Superior temporal gyrus (tissue), 1 donor: ENCODE measurements around the gene PLOD3.
A peak's percentile ranks its signal among the peaks of the same experiment; 100 is the strongest.
"Not testable (repeated sequence)": the region's sequence is repeated elsewhere in the genome, so short reads cannot be mapped to it uniquely, and the experiment has no call there.

Experiments used
- DNase-seq: peaks from one replicate; pipeline ENCODE4 v3.0.0-alpha.2; 2016; ENCODE audit errors: extremely low spot score

PLOD3 gene

DNA sequence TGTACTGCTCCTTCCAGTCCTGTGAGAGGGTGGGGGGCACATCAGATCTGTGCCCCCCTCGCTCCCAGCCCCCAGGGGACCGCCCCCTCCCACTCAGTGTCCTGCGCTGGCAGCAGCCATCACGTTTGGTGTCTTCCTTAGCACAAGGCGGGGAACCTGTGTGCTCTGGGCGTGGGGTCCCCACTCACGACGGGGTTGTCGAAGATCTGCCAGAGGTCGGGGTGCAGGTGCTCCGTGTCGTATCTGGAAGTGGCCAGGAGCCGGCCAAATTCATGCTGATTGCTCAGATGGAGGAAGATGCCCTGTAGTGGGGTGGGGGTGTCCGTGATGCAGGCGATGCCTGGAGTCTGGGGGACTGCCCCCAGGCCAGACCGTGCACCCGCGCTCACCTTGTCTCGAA, 7.2 kb downstream of the PLOD3 start:
- no peak for DNase-seq

DNA sequence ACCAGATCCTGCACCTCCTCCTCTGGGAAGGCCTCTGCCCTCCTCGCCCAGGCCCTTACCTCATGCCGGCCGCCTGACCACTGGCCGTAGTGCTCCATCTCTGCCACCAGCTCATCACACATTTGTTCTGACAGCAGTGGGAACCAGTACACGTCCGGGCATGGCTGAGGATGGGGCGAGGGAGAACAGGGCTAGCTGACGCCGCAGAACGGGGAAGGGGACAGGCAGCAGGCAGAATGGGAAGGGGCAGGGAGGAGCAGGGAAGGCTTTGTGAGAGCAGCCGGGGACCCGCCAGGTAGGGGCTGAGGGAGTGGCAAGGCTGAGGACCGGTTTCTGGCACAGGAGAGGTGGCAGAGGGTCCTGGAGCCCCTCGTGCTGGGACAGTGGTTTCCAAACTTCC, 8.6 kb downstream of the PLOD3 start:
- DNase-seq, result no peak

DNA sequence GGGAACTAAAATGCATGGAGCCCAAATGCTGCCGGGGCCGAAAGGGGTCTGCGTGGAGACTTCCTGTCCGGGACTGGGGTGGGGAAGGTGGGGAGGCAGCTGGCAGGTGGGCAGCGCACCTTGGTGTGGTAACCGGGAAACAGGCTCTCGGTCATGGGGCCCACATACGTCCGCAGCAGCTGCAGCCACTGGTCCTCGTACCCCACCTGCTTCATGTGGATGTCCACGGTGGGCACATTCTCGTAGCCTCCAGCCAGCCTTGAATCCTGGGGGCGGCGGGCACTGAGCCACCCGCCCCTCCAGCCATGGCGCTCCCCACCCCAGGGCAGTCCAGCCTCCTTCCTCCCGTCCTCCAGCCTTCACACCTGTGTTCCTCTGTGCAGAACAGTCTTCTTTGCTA, 9.9 kb downstream of the PLOD3 start:
- DNase-seq, result no peak

DNA sequence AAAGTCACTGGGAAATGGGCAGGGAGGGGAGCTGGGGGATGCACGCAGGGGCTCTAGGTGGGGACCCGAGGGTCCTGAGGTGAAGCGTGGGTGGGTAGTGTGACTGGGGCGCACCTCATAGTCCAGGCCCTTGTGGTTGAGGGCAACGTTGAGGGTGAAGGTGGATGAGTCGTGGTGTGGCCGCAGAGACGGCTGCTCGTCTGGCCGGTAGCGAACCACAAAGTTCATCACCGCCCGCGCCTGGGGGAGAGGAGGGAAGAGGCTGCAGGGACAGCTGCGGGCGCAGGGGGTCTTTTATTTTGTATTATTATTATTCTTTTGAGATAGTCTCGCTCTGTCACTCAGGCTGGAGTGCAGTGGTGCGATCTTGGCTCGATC, 10.7 kb downstream of the PLOD3 start:
- DNase-seq, result no peak

DNA sequence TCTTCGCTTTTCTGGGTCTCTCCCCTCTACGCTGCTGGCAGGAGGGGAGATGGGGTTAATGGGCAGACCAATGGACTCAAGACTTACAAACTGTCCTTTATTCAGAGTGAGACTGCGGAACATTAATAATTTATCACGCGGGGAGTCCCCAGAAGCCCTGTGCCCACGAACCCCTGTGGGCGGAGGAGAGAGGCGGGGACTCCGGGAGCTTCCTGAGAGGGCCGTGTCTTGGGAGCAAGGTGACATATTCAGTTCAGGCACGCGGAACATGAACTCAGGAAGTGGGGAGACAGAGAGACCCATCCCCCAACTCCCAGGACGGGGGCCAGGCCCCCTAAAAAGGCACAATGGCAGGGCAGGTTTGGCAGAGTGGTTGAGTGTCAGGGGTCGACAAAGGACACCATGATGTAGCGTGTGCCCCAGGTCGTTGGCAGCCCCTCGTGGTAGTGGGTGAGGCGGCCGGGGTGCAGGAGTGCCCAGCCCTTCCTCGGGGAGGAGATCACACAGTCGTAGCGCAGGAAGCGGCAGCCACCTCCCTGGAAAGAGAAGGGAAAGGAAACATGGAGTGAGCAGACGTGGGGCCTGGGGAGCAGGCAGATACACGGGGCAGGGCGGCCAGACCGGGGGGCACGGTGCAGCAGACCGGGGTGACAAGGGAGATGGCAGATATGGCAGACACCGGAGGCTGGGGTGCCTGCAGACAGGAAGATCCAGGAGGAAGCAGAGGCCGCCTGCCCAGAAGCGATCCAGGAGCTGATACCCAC, 11.3 kb downstream of the PLOD3 start:
- no peak for DNase-seq

DNA sequence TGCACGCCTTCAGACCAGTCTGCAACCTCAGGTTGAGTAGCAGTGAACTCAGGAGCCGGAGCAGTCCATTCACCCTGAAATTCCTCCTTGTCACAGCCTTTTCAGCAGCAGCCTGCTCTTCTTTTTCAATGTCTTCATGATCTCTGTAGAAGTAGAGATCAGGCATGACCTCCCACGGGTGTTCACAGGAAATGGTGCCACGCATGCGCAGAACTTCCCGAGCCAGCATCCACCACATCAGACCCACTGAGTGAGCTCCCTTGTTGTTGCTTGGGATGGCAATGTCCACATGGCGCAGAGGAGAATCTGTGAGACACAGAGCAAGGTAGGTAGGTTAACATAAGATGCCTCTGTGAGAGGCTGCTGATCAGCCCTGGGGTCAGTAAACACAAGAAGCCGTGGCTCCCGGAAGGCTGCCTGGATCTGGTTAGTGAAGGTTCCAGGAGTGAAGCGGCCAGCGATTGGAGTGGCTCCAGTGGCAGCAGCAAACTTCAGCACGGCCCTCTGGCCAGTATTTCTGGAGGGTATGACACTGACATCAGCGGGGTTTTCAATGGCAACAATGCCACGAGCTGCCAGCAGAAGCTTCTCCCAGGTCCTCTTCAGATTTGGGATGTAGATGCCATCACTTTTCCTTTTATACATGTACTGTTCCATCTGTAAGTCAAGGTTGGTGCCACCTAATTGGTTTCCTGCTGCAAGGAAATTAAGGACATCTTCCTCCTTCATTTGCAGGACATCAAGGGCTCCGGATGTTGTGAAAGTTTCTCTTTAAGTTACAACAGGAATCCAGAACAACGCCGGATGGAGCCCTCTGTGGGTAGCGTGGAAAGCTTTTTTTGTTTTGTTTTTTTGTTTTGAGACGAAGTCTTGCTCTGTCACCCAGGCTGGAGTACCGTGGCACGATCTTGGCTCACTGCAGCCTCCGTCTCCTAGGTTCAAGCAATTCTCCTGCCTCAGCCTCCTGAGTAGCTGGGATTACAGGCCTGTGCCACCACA, 13.3 kb downstream of the PLOD3 start:
- DNase-seq, result not testable (repeated sequence)

DNA sequence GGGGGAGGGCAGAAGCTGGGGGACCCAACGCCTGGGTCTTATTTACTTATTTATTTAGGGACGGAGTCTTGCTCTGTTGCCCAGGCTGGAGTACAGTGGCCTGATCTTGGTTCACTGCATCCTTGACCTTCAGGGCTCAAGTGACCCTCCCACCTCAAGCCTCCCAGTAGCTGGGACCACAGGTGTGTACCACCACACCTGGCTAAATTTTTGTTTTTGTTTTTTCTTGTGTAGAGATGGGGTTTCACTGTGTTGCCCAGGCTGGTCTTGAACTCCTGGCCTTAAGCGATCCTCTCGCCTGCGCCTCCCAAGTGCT, 14.8 kb downstream of the PLOD3 start:
- no peak for DNase-seq

DNA sequence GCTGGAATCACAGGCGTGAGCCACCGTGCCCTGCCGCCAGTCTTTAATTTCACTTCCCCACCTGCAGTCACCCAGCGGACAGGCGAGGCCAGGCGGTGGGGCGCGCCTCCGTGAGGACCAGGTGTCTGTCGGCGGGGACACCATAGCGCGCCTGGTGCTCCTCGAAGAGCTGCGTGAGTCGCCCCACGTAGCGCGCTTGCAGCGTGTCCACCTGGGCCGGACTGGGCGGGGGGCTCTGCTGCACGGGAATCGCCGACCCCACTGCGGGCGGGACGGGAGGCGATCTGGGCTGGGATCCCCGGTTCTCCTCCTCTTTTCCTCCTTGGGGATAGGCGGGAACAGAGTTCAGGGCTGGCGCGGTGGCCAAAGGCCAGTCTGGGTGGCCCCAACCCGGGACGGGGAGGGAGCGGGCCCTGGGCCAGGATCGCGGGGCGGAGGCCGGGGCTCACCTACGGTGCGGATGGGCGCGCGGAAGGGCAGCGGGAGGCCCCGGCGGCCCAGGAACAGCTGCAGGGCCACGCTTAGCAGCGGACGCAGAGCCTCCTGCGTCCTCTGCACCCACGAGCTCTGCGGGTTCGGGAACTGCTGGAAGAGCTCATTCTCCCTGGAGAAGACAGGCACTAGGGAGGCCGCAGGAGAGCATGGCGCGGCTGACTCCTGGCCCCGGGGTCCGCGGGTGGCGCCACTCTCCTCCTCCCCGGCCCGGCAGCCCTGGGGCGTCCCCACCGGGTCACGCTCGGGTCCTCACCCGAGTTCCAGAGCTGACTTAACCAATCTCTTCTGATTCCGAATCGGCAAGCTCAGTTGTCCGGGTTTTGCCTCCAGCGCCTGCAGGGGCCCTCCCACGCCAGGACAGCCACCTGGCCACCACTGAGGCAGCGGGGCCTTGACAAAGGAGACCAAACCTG, 15.4 kb downstream of the PLOD3 start:
- DNase-seq, result no peak

DNA sequence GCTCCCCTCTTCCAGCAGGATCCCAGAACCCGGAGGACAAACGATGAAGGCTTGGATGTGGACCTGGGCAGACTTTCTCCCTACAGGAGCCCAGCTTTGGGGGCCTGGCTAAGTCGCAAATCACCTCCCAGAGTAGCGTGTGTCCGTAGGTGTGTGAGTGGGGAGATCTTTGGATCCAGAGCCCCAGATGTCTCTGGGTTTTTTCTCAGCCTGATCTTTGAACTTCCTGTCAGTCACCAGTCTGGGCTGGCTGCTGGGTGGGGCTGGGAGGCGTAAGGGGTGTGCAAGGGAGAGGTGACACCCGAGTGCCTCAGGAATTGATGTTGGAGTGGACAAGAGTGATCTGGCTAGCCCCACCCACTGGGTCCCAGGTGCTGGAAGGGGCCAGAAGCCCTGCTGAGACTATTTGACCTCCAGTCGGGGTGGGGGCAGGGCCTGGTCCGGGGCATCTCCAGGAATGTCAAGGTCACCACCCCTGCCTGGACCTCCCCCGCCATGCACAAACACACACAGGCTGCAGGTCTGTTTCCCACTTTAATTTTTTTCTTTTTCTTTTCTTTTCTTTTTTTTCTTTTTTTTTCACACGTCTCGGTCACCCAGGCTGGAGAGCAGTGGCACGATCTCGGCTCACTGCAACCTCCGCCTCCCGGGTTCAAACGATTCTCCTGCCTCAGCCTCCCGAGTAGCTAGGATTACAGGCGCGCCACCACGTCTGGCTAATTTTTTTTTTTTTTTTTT, 16.4 kb downstream of the PLOD3 start, which contains the start of gene MOGAT3:
TSS of gene MOGAT3 (minus strand) at position 175 of the 738 bp plus-strand sequence. CDS start 182 bp downstream, outside the sequence.
- DNase-seq, result no peak

DNA sequence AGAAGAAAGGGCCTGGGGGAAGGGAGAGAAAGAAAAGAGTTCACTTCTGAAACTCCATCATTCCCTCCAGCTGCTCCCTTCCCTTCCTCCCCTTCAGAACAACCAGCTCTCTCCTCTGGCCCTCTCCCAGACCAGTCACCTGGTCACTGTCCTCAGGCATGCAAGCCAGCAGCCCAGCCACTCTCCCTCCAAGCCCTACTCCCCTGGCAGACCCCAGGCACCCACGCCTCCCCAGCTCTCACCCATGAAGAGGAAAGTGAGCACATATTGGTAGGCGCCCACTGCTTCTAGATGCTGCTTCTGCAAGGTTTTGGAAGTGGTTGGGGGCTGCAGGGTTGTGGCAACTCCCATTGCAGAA, 16.9 kb downstream of the PLOD3 start:
- DNase-seq, result no peak

DNA sequence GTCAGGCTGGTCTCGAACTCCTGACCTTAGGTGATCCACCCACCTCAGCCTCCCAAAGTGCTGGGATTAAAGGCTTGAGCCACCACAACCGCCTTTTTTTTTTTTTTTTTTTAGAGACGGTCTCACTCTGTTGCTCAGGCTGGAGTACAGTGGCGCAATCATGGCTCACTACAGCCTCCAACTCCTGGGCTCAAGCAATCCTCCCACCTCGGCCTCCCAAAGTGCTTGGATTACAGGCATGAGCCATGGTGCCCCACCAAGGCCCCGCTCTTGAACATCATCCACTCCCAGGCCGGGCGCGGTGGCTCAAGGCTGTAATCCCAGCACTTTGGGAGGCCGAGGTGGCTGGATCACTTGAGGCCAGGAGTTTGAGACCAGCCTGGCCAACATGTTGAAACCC, 17.9 kb downstream of the PLOD3 start:
- DNase-seq, result not testable (repeated sequence)

DNA sequence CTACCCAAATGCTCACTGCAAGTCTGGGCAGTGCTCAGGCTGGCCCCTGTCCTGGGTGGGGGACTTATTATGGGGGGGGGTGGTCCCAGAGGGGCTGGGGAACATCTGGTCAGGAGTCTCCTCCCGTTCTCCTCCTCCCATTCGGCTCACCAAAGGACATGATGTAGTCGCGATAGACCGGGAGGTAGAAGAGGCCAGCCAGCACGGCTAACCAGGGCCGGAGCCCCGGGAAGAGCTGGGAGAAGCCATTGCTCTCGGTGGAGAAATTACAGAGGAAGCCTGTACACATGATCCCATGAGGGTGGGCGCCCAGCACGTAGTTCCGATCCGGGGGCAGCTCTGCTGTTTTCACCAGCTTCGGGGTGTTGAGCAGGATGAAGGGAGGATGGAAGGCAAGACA, 18.9 kb downstream of the PLOD3 start:
- no peak for DNase-seq

DNA sequence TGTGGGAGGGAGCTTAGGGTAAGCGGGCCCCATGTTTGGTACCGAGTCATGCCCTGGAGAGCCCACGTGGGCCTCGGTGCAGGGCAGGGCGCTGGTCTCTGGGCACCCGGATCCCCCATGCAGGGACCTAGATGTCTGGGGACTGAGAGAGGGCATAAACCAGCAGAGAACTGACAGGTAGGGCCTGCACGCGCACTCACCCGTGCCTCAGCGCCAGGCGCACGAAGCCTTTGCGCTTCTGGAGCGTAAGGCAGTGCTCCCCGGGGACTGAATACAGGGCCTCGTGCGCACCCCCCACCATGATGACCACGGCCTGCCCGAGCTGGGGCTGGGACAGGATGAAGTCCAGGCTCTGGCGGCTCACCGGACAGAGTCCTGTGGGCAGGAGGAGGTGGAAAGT, 19.4 kb downstream of the PLOD3 start:
- DNase-seq, result no peak

DNA sequence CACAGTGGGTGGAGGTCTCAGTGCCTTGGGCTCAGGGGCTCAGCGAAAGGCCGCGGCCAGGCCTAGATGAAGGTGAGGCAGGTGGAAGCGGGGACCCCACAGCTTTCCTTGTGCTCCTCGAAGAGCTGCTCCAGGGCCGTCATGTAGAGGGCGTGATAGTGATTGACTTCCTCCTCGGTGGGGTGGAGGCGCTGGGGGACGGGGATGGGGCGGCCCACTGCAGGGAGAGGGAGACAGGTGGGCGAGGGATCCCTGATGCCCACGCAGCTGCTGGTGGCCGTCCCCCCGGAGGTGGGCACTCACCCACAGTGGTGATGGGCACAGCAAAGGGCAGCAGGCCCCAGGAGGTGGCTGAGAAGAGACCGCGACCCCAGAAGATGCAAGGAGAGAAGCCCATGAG, 21.5 kb downstream of the PLOD3 start:
- DNase-seq, result no peak

DNA sequence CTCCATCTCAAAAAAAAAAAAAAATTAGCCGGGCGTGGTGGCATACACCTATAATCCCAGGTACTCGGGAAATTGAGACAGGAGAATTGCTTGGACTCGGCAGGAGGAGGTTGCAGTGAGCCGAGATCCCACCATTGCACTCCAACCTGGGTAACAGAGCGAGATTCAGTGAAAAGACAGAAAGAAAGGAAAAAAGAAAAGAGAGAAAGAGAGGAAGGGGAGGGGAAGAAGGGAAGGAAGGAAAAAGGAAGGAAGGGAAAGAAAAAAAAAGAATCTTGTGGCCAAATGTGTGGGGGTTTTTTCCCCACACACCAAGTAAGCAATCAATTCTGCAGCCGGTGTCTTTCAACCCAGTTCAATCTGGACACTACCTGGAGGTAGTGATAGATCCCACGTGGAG, 28.3 kb downstream of the PLOD3 start:
- DNase-seq, result no peak

DNA sequence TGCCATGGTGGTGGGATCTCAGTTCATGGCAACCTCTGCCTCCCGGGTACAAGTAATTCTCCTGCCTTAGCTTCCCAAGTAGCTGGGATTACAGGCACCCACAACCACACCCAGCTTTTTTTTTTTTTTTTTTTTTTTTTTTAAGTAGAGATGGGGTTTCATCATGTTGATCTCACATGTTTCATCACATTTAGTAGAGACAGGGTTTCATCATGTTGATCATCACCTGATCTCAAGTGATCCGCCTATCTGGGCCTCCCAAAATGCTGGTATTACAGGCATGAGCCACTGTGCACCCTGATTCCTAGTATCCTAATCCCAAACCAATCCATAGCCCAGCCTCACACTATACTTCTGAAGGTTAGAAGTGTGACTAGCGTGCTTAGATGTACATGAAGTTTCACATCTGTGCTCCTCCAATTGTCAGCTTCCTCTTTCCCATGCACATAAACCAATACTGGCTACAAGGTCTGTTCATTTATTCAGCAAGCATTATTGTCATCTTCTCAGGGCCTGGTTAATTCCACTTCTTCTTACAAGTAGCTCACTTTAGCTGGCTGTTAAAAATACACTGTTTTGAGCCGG, 30.4 kb downstream of the PLOD3 start:
- DNase-seq, result no peak

DNA sequence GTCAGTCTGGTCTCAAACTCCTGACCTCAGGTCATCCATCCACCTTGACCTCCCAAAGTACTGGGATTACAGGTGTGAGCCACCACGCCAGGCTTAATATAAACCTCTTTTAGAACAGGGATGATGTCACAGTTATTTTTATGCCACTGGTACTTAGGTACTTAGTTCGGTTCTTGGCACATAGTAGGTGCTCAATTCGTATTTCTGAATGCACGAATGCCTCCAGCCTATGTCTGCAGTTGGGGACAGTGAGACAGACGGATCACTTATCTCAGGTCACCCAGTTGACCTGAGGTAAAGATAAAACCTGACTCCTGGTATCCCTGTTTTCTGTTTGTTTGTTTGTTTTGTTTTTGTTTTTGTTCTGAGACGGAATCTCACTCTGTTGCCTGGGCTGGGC, 31.2 kb downstream of the PLOD3 start:
- DNase-seq, result no peak

DNA sequence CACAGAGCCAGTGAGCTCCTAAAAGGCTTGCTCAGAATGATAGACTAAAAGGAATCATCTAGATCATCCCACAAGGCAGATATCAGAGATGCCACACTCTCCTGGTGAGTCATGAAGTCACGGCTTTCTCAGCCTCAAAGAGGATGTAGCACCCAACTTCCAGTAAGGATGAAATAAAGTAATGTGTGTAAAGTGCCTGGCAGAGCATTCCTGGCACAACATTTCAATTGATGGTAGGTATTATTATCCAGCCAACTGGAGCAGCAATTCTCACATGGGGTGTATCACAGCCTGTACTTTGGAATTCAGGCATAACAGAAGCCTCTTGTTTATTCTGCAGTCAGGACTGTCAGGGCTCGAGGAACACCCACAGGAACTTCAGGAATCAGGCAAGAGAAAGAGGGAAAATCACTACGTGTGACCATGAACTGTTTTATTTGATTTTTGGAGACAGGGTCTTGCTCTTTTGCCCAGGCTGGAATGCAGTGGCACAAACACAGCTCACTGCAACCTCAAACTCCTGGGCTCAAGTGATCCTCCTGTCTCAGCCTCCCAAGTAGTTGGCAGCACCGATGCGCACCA, 32.0 kb downstream of the PLOD3 start:
- DNase-seq, result peak; percentile 51

DNA sequence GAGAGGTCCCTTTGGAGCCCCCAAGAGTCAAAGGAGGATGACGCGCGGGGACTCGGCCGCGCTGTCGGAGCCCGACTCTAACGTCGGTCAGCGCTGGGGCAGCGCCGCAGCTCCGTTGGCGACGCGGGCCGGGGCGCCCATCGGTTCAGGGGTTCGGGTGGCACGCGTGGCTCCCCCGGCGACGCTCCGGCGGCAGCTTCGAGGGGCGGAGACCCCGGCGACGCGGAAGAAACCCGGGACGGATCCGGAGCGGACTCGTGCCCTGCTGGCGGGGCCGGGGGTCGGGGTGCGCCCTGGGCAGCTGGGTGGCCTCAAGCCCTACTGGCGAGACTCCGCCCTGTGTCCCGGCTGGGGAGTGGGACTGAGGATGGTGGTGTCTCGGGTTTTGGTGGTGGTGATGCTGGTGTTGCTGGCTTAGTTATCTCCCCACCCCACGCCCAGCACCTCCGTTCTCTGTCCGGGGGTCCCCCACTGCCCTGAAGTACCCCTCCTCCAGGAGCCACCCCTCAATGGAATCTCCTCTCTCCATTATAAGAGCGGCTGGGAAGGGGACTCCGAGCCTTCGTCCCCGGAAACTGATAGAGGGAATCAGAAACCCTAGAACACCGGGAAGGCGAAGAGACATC, 37.1 kb downstream of the PLOD3 start, which contains the start of gene NAT16:
TSS of gene NAT16 (minus strand) at position 164 of the 626 bp plus-strand sequence. CDS start 5,486 bp downstream, outside the sequence.
- no peak for DNase-seq

DNA sequence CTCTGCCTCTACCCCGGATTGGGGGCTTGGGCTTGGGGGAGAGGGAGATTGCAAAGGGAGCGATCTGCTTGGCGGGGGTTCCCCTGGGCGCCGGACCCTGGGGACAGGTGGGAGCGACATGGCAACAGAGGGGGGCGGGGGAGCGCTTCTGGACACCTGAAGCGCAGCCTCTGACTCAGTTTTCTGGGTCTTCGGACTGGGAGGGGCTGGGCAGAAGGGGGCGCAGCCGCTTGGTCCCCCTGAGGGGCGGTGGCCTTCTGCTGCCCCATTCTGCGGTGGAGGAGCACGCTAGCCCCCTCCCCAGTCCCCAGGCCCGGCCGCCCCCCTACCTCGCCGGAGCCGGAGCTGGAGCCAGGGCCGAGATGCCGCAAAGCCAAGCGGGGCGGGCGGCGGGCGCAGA, 37.7 kb downstream of the PLOD3 start:
- DNase-seq, result no peak
